Lower lobe of right lung (tissue), 2 donors: ENCODE data around the gene AOPEP. TPM values are rescaled to one million over a fixed set of nuclear protein-coding genes. Genes with fewer than 3 reads are reported as not detected.

Experiments used
- ATAC-seq, 2 donors: fragments of 200-7000 bp; cut with Tn5 transposase; one replicate each; pipeline ENCODE4 v1.9.1; 2020 to 2022; ENCODE audit warnings: mild to moderate bottlenecking in 2 of 2, moderate library complexity in 2 of 2
- DNase-seq: peaks from one replicate; pipeline ENCODE4 v3.0.0-alpha.2; 2020
- H3K27ac ChIP-seq: fragments of 200-600 bp; one replicate; pipeline ENCODE4 v1.8.0; 2022
- H3K27me3 ChIP-seq: fragments of 200-600 bp; one replicate; pipeline ENCODE4 v1.8.0; 2022; ENCODE audit warnings: low read depth
- H3K36me3 ChIP-seq: fragments of 200-600 bp; one replicate; pipeline ENCODE4 v1.8.0; 2022; ENCODE audit warnings: mild to moderate bottlenecking
- H3K4me1 ChIP-seq: fragments of 200-600 bp; one replicate; pipeline ENCODE4 v1.8.0; 2022
- H3K4me3 ChIP-seq: fragments of 200-600 bp; one replicate; pipeline ENCODE4 v1.8.0; 2022; ENCODE audit warnings: mild to moderate bottlenecking
- H3K9me3 ChIP-seq: fragments of 200-600 bp; one replicate; pipeline ENCODE4 v1.8.0; 2022
- intact Hi-C: fragments of 100-400 bp; cut with DNase I; formaldehyde crosslinking; loops from one replicate; pipeline ENCODE4 v1.11.0; 2022
- total RNA-seq: library from RNA; stranded (reverse); fragmentation: NEBNext Ultra II Directional; extraction: Animal tissue kit (Norgen Biotek cat#: 25700); gene quantifications from one replicate; pipeline ENCODE4 v1.2.1, GENCODE V29; 2021
- TF ChIP-seq, protein P1 (sequence below): fragments of 200-600 bp; IDR thresholded peaks from one replicate; pipeline ENCODE4 v1.8.0; 2022; ENCODE audit warnings: antibody characterized with exemption, mild to moderate bottlenecking
- donor health status: DM: no; HTN: yes; CAD: no; lungs with severe emphysema.

The AOPEP gene
- total RNA-seq, 1 donor from 2014 or later, result 63.7 TPM

- ATAC-seq (no peak), DNase-seq (no peak)
- intact Hi-C loops, result no loop called here
- H3K9me3 ChIP-seq, result no peaks in the 10 kb centered on the region
- no peak overlapping the region for H3K4me3 ChIP-seq
- TF ChIP-seq, protein P1, sequence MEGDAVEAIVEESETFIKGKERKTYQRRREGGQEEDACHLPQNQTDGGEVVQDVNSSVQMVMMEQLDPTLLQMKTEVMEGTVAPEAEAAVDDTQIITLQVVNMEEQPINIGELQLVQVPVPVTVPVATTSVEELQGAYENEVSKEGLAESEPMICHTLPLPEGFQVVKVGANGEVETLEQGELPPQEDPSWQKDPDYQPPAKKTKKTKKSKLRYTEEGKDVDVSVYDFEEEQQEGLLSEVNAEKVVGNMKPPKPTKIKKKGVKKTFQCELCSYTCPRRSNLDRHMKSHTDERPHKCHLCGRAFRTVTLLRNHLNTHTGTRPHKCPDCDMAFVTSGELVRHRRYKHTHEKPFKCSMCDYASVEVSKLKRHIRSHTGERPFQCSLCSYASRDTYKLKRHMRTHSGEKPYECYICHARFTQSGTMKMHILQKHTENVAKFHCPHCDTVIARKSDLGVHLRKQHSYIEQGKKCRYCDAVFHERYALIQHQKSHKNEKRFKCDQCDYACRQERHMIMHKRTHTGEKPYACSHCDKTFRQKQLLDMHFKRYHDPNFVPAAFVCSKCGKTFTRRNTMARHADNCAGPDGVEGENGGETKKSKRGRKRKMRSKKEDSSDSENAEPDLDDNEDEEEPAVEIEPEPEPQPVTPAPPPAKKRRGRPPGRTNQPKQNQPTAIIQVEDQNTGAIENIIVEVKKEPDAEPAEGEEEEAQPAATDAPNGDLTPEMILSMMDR, result no peak
- no peaks in the 10 kb centered on the region for H3K27me3 ChIP-seq
- H3K4me1 ChIP-seq, result peaks cover 56% of the 10 kb centered on the region
- no peak overlapping the region for H3K27ac ChIP-seq
- H3K36me3 ChIP-seq, result peaks cover 27% of the 10 kb centered on the region
Measured at GRCh38 chr9:95071450-95071849, 345.0 kb downstream of the AOPEP start.

GRCh38 chr9:95071925-95072324 is 345.4 kb downstream of the AOPEP start:
- intact Hi-C loops, result no loop called here
- Histone ChIP-seq H3K27ac (no peak overlapping the region), H3K27me3 (no peaks in the 10 kb centered on the region), H3K9me3 (no peaks in the 10 kb centered on the region), H3K36me3 (peaks cover 23% of the 10 kb centered on the region), H3K4me3 (no peak overlapping the region), H3K4me1 (peaks cover 59% of the 10 kb centered on the region)
- DNase-seq (no peak), ATAC-seq (no peak)
- TF ChIP-seq, protein P1, result no peak

DNA sequence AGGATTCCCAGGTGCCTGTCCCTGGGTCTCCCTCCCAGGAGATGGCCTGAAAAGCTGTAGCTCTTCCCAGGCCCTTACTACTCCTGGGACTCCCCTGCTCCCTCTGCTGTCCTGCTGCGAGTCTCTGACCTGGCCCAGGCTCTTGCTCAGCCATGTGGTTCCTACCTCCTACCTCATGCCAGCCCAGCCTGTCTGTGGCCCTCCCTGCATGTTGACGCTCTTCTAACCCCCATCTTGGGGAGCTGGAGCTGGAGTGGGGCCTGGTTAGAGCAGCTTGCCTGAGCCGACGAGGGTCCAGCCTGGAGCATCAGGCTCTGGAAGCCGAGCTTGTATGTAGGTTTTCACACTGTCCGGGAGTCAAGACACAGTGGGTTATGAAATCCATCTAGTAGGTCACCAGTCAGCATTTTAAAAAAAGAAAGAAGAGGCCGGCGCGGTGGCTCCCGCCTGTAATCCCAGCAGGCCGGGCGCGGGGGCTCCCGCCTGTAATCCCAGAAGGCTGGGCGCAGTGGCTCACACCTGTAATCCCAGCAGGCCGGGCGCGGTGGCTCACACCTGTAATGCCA is 346.6 kb downstream of the AOPEP start:
- H3K36me3 ChIP-seq, result peaks cover 26% of the 10 kb centered on the region
- H3K27me3 ChIP-seq, result no peaks in the 10 kb centered on the region
- H3K4me1 ChIP-seq, result peaks cover 64% of the 10 kb centered on the region
- TF ChIP-seq, protein P1, result peak; percentile 14
- H3K9me3 ChIP-seq, result no peaks in the 10 kb centered on the region
- peak overlapping the region; percentile 46 for H3K27ac ChIP-seq
- no peak overlapping the region for H3K4me3 ChIP-seq
- ATAC-seq, result peak; percentile 3 to 35
- no peak for DNase-seq
- intact Hi-C loops, result no loop called here

DNA sequence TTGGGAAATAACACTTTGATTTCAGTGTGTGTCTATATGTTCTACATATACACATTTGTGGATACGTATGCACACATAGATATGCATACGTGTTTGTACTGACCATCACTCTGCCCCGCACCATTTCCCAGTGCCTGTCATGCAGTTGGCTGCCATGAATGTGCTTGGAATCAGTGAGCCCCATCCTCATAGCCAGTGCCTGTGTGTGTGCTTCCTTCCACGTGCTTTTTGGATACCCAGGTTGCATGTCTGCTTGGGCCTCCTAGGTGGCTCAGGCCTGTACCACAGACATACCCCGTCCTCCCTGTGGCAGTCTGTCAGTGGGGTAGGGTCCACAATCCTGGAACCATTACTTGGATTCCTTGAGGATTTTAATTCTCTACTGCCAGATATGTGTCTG is 347.4 kb downstream of the AOPEP start:
- H3K4me3 ChIP-seq, result no peak overlapping the region
- ATAC-seq (no peak), DNase-seq (no peak)
- no peak overlapping the region for H3K27ac ChIP-seq
- H3K27me3 ChIP-seq, result no peaks in the 10 kb centered on the region
- intact Hi-C loops, result no loop called here
- H3K4me1 ChIP-seq, result peaks cover 67% of the 10 kb centered on the region
- TF ChIP-seq, protein P1, result no peak
- H3K9me3 ChIP-seq, result no peaks in the 10 kb centered on the region
- H3K36me3 ChIP-seq, result peaks cover 28% of the 10 kb centered on the region

DNA sequence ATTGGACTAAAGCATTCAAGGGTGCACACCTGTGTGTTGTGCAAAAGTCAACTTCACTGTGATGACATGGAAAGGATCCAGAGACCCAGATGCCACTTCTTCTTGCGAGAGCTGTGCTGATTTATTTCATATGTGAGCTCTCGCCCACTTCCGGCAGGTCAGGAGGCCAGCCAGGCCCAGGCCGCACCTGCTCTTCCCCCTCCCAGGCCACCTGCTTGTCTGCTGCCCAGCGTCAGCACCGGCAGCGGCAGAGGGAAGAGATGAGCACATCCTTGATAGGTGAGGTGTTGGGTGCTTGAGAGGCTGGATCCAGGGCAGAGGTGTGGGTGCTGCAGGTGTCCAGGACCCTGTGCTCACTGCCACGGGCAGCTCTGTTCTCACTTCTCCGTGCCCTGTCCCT is 348.1 kb downstream of the AOPEP start:
- Histone ChIP-seq H3K27ac (peak overlapping the region; percentile 9), H3K4me3 (no peak overlapping the region), H3K9me3 (no peaks in the 10 kb centered on the region), H3K4me1 (peaks cover 69% of the 10 kb centered on the region), H3K36me3 (peaks cover 30% of the 10 kb centered on the region), H3K27me3 (no peaks in the 10 kb centered on the region)
- TF ChIP-seq, protein P1, result no peak
- ATAC-seq (peak in 1 of 2 donors; percentile 18), DNase-seq (no peak)
- intact Hi-C loops, result no loop called here

DNA sequence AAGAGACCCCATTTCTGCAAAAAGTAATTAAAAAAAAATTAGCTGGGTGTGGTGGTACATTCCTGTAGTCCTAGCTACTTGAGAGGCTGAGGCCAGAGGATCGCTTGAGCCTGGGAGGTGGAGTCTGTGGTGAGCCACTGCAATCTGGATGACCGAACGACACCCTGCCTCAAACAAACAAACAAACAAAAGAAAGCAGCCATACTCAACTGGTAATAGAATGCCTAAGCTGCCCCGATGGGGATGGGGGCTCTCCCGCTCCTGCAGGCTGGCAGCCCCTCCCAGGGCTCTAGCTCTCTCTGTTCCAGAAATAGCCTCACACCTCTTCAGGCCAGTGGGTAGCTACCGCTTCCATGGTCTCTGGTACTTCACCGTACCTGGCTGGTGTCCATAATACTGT is 349.2 kb downstream of the AOPEP start:
- DNase-seq (no peak), ATAC-seq (no peak)
- Histone ChIP-seq H3K27ac (peak overlapping the region; percentile 37), H3K27me3 (no peaks in the 10 kb centered on the region), H3K36me3 (peaks cover 37% of the 10 kb centered on the region), H3K4me3 (no peak overlapping the region), H3K4me1 (peaks cover 62% of the 10 kb centered on the region), H3K9me3 (no peaks in the 10 kb centered on the region)
- TF ChIP-seq, protein P1, result no peak
- intact Hi-C loops, result no loop called here
